ENCODE data around the gene DSCAML1.

Gene DSCAML1

DNA sequence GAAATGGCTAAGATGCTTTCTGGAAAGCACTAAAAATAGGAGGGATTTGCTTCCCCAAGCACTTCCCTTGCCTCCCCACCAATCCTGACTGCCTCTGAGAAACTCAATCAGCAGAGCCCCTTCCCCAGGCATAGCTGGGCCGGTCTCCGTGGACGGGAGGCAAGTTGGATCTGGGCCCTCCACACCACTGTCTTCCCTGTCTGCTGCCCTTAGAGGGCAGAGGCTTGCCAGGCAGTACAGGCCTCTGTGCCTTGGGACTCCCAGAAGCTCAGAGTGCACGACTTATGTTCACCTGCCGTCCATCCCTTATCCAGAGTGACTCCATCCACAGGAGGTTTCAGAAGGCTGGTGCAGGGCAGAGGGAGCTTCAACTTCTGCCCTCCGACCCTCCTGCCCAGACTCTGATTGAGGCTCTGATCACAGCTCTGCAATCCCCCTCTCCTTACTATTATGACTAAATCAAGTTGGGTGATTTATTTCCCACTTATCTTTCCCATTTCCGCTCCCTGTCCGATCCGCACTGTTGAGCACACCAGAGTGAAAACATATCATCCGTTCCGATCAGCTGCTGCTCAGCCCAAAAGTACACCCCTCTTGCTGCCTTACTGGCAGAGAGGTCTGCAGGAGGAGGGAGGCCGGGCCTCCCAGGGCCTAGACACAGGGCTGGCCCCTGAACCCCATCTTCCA is 71.8 kb downstream of the DSCAML1 start:
- no peak for DNase-seq (ENCODE audit: low read depth, low spot score)

- no peak for DNase-seq (ENCODE audit: low read depth, low spot score)
These were observed 72.4 kb downstream of the DSCAML1 start for GRCh38 chr11:117724621-117725020.

DNA sequence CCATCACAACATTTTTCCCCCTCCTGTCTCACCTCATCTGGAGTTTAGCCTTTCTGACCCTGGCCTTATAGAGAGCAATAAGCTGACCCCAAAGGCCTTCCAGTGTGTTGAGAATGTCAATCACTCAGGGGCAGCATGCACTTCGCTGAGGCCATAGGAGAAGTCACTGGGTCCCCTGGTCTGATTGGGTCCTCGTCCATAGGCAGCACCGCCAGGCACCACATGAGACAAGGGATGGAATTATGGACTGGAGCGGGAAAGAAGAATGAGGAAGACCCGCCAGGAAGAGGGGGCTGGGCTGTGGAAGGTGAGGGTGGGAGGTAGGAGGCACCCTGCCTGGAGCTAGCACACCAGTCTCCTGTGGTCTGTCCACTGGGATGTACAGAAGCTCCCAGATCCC is 72.9 kb downstream of the DSCAML1 start:
- no peak for DNase-seq (ENCODE audit: low read depth, low spot score)

GRCh38 chr11:117723277-117724024 is 73.6 kb downstream of the DSCAML1 start:
- no peak for DNase-seq (ENCODE audit: low read depth, low spot score)

GRCh38 chr11:117722082-117722481 is 74.9 kb downstream of the DSCAML1 start:
- DNase-seq (ENCODE audit: low read depth, low spot score): no peak

- DNase-seq (ENCODE audit: low read depth, low spot score): peak; percentile 61
These were observed 76.9 kb downstream of the DSCAML1 start for GRCh38 chr11:117720061-117720511.

DNA sequence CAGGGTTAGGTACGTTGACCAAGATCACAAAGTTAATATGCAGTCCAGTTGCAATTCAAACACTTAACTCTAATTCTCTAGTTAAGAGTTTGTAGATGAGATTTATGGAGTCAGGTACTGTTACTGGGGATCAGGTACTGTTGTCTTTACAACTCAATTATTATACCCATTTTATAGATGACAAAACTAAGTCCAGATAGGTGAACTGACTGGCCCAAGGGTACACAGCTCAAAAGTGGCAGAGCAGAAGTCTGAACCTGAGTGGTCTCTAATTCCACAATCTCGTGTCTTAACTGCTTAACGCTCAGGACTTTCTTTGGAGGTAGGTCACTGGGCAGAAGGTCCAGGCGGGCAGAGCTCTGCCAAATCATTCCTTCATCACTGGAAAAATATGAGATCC is 77.5 kb downstream of the DSCAML1 start:
- DNase-seq (ENCODE audit: low read depth, low spot score): no peak

GRCh38 chr11:117717485-117718314 is 79.3 kb downstream of the DSCAML1 start:
- DNase-seq (ENCODE audit: low read depth, low spot score): peak; percentile 50

- DNase-seq (ENCODE audit: low read depth, low spot score): no peak
These were observed 80.2 kb downstream of the DSCAML1 start for GRCh38 chr11:117716521-117717440.

DNA sequence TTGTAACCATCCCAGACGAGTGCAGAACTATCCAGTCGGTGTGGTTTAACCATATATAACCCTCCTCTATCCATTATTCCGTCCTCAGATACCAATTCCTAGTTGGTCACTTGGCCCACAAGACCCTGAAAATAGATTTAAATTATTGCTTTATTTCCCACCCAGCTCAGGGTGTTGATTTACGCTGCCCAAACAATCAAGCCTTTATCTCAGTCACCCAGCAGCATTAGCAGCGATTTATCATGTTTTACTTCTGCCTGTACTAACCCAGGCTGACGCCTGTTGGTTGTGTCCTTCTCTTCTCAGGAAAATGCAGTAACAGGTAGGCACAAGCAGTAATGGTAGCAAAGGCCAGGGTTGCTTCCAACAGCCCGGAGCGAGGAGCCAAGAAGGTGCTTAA is 81.2 kb downstream of the DSCAML1 start:
- DNase-seq (ENCODE audit: low read depth, low spot score): no peak

- DNase-seq (ENCODE audit: low read depth, low spot score): no peak
These were observed 83.5 kb downstream of the DSCAML1 start for GRCh38 chr11:117713538-117713991.

DNA sequence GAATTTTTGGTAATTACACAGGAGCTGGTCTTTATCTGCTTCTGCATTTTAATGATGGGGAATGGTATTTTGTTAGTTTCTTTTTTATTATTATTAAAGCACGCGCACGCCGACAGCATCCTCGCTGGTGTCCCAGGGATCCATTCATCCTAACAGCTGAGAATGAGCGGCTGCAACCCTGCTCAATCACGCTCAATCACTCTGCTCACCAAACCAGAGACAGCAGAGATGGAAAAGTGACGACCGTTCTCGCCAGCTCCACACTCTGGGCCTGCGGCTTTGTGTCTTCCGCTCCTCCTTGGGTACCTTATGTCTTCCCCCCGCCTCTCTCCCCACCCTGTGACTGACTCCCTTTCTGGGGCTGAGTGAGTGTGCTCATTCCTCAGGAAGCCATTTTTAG is 84.5 kb downstream of the DSCAML1 start:
- no peak for DNase-seq (ENCODE audit: low read depth, low spot score)

GRCh38 chr11:117711331-117711730 is 85.7 kb downstream of the DSCAML1 start:
- DNase-seq (ENCODE audit: low read depth, low spot score): no peak

GRCh38 chr11:117710211-117710610 is 86.8 kb downstream of the DSCAML1 start:
- DNase-seq (ENCODE audit: low read depth, low spot score): no peak

DNA sequence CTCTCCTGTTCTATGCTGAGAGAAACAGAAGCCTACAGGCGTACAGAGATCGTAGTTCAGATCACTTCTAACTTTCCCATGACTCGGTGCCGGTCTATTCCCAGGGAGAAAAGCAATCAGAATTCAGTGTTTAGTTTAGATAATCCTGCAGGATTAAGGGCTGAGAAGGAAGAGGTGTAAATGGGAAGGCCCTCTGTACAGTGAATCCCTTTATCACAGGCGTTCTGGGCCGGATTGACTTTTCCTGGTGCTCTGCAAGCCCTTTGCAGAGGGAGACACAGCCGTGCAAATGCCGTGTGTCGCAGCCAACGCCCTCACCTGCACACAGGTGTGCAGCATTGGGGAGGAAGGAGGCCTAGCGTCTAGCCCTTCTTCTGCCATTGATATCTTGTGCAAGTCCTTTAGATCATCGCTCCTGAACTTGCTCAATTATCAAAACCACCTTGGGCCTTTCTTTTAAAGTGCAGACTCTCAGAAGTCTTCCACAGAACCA is 90.6 kb downstream of the DSCAML1 start:
- DNase-seq (ENCODE audit: low read depth, low spot score): no peak

DNA sequence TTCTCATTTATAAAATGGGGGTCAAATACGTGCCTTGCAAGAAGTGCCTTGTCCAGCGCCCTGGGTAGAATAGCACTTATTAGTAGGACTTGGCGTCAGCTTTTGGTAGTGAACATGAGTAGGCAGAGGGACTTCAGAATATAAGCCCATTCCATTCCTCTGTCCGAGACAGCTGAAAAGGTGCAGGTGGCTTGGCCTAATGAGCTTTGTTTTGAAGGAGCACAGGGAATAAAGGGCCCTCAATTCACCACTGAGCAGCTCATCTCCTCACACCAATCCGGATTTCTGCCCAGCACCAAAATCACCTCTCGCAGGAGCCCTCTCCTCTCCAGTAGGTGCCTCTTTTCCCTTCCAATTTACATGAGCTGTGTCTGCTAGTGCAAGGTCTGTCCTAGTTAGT is 91.2 kb downstream of the DSCAML1 start:
- DNase-seq (ENCODE audit: low read depth, low spot score): no peak

GRCh38 chr11:117704395-117705100 is 92.5 kb downstream of the DSCAML1 start:
- no peak for DNase-seq (ENCODE audit: low read depth, low spot score)

- peak; percentile 55 for DNase-seq (ENCODE audit: low read depth, low spot score)
These were observed 93.9 kb downstream of the DSCAML1 start for GRCh38 chr11:117702946-117703598.

DNA sequence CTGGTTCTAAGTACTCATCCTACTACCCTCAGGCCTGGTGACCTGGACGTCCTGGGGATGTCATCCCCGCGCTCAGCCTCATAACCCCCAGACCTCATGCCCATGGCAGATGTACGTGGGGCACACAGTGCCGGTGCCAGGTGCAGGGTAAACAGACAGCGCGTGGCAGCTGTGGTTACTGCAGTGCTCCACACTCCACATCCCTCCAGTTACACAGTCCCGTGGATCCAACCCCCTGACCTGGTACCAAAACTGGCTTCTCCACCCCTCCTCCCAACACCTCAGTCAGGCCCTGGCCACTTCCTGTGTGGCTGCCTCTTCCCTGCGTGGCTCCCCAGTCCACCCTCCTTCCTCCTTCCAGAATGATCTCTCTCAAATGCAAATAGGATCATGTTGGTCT is 95.2 kb downstream of the DSCAML1 start:
- DNase-seq (ENCODE audit: low read depth, low spot score): no peak

- DNase-seq (ENCODE audit: low read depth, low spot score): no peak
These were observed 96.5 kb downstream of the DSCAML1 start for GRCh38 chr11:117700551-117700950.
